Endothelial cell of umbilical vein (primary cell): Measurements from ENCODE around the gene HAX1.

ENCODE experiments used
- JUN ChIP-seq: IDR thresholded peaks from 2 replicates; pipeline ENCODE4 v1.6.1; 2011; ENCODE audit warnings: borderline replicate concordance, low read depth; ENCODE audit not compliant: insufficient read length, insufficient read depth
- MAX ChIP-seq: IDR thresholded peaks from 2 replicates; pipeline ENCODE4 v1.6.1; 2011; ENCODE audit not compliant: insufficient read depth, insufficient read length
- POLR2A ChIP-seq: IDR thresholded peaks from 2 replicates; pipeline ENCODE4 v1.6.1; 2012; ENCODE audit warnings: low read depth, mild to moderate bottlenecking, control low read depth, low read length

DNA sequence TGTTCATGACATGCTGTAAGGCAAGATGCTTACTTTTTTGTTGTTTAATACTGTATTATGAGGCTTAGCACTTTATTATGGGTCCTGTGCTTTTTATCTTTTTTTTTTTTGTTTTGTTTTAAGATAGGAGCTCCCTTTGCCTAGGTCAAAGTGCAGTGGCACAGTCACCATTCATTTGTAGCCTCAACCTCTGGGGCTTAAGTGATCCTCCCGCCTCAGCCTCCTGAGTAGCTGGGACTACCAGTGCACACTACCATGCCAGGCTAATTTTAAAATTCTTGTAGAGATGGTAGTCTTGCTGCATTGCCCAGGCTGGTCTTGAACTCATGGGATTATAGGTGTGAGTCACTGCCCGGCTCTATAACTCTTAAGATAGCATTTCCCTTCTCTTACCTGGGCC is 47.1 kb upstream of the HAX1 start:
- TF ChIP-seq MAX (no peak), JUN (no peak), POLR2A (no peak)
